Measurements from ENCODE around the gene MPO. TPM values are rescaled to one million over a fixed set of nuclear protein-coding genes. Genes with fewer than 3 reads are reported as not detected.

The MPO gene
- total and polyA plus RNA-seq, 2 donors: 5.6 to 27.3 TPM

- no peaks in the 10 kb centered on the region for H3K36me3 ChIP-seq (ENCODE audit: control insufficient read depth in 2 of 2, insufficient read depth in 2 of 2, low read length in 1 of 2)
- WGBS: 63% methylated on average over 5 of the region's 5 CpGs
- no peak overlapping the region for H3K27ac ChIP-seq (ENCODE audit: low read depth in 1 of 2, low read length in 1 of 2)
- peak in 4 of 9 donors; percentile 6 to 31 (median 11) for DNase-seq (ENCODE audit: low read depth in 6 of 9, low spot score in 9 of 9)
- H3K4me1 ChIP-seq (ENCODE audit: control insufficient read depth in 2 of 2, insufficient read depth in 2 of 2, low read length in 2 of 2): peaks cover 0 to 2% of the 10 kb centered on the region in 2 donors
- H3K9me3 ChIP-seq (ENCODE audit: control insufficient read depth in 2 of 2, insufficient read depth in 1 of 2, low read length in 1 of 2): no peaks in the 10 kb centered on the region
- H3K27me3 ChIP-seq (ENCODE audit: control insufficient read depth in 2 of 2, insufficient read depth in 1 of 2, low read length in 1 of 2): peaks cover 0 to 28% of the 10 kb centered on the region in 2 donors
- no peak overlapping the region for H3K4me3 ChIP-seq (ENCODE audit: low read length in 2 of 2)
Observed at GRCh38 chr17:58277107-58277801, 3.5 kb downstream of the MPO start.

- no peaks in the 10 kb centered on the region for H3K36me3 ChIP-seq (ENCODE audit: control insufficient read depth in 2 of 2, insufficient read depth in 2 of 2, low read length in 1 of 2)
- H3K4me3 ChIP-seq (ENCODE audit: low read length in 2 of 2): no peak overlapping the region
- H3K9me3 ChIP-seq (ENCODE audit: control insufficient read depth in 2 of 2, insufficient read depth in 1 of 2, low read length in 1 of 2): no peaks in the 10 kb centered on the region
- DNase-seq (ENCODE audit: low read depth in 6 of 9, low spot score in 9 of 9): no peak
- H3K27me3 ChIP-seq (ENCODE audit: control insufficient read depth in 2 of 2, insufficient read depth in 1 of 2, low read length in 1 of 2): peaks cover 0 to 26% of the 10 kb centered on the region in 2 donors
- H3K27ac ChIP-seq (ENCODE audit: low read depth in 1 of 2, low read length in 1 of 2): no peak overlapping the region
- peaks cover 0 to 2% of the 10 kb centered on the region in 2 donors for H3K4me1 ChIP-seq (ENCODE audit: control insufficient read depth in 2 of 2, insufficient read depth in 2 of 2, low read length in 2 of 2)
- WGBS: 76% methylated on average over 2 of the region's 2 CpGs
Observed at GRCh38 chr17:58276423-58276822, 4.3 kb downstream of the MPO start.

- H3K36me3 ChIP-seq (ENCODE audit: control insufficient read depth in 2 of 2, insufficient read depth in 2 of 2, low read length in 1 of 2): no peaks in the 10 kb centered on the region
- H3K4me1 ChIP-seq (ENCODE audit: control insufficient read depth in 2 of 2, insufficient read depth in 2 of 2, low read length in 2 of 2): peaks cover 0 to 2% of the 10 kb centered on the region in 2 donors
- no peak overlapping the region for H3K4me3 ChIP-seq (ENCODE audit: low read length in 2 of 2)
- no peak for DNase-seq (ENCODE audit: low read depth in 6 of 9, low spot score in 9 of 9)
- H3K27ac ChIP-seq (ENCODE audit: low read depth in 1 of 2, low read length in 1 of 2): no peak overlapping the region
- H3K9me3 ChIP-seq (ENCODE audit: control insufficient read depth in 2 of 2, insufficient read depth in 1 of 2, low read length in 1 of 2): no peaks in the 10 kb centered on the region
- H3K27me3 ChIP-seq (ENCODE audit: control insufficient read depth in 2 of 2, insufficient read depth in 1 of 2, low read length in 1 of 2): peaks cover 0 to 25% of the 10 kb centered on the region in 2 donors
- WGBS: 97% methylated on average over 10 of the region's 10 CpGs
Observed at GRCh38 chr17:58275417-58275816, 5.3 kb downstream of the MPO start.

GRCh38 chr17:58273453-58274104 lies 7.2 kb downstream of the MPO start:
- 90% methylated on average over 15 of the region's 15 CpGs for WGBS
- Histone ChIP-seq H3K36me3 (ENCODE audit: control insufficient read depth in 2 of 2, insufficient read depth in 2 of 2, low read length in 1 of 2) (no peaks in the 10 kb centered on the region), H3K9me3 (ENCODE audit: control insufficient read depth in 2 of 2, insufficient read depth in 1 of 2, low read length in 1 of 2) (no peaks in the 10 kb centered on the region), H3K4me3 (ENCODE audit: low read length in 2 of 2) (no peak overlapping the region), H3K4me1 (ENCODE audit: control insufficient read depth in 2 of 2, insufficient read depth in 2 of 2, low read length in 2 of 2) (no peaks in the 10 kb centered on the region), H3K27me3 (ENCODE audit: control insufficient read depth in 2 of 2, insufficient read depth in 1 of 2, low read length in 1 of 2) (peaks cover 0 to 7% of the 10 kb centered on the region in 2 donors), H3K27ac (ENCODE audit: low read depth in 1 of 2, low read length in 1 of 2) (no peak overlapping the region)
- no peak for DNase-seq (ENCODE audit: low read depth in 6 of 9, low spot score in 9 of 9)

- 94% methylated on average over 12 of the region's 12 CpGs for WGBS
Observed at GRCh38 chr17:58272367-58273280, 8.1 kb downstream of the MPO start.

GRCh38 chr17:58271216-58271931 lies 9.4 kb downstream of the MPO start:
- no peak for DNase-seq (ENCODE audit: low read depth in 6 of 9, low spot score in 9 of 9)
- WGBS: 96% methylated on average over 21 of the region's 21 CpGs

More at GRCh38 chr17:58272367-58273280, 8.1 kb downstream of the MPO start:
- no peak for DNase-seq (ENCODE audit: low read depth in 6 of 9, low spot score in 9 of 9)
- H3K4me3 ChIP-seq (ENCODE audit: low read length in 2 of 2): no peak overlapping the region
- H3K27me3 ChIP-seq (ENCODE audit: control insufficient read depth in 2 of 2, insufficient read depth in 1 of 2, low read length in 1 of 2): no peaks in the 10 kb centered on the region
- no peak overlapping the region for H3K27ac ChIP-seq (ENCODE audit: low read depth in 1 of 2, low read length in 1 of 2)
- H3K36me3 ChIP-seq (ENCODE audit: control insufficient read depth in 2 of 2, insufficient read depth in 2 of 2, low read length in 1 of 2): no peaks in the 10 kb centered on the region
- H3K4me1 ChIP-seq (ENCODE audit: control insufficient read depth in 2 of 2, insufficient read depth in 2 of 2, low read length in 2 of 2): no peaks in the 10 kb centered on the region
- H3K9me3 ChIP-seq (ENCODE audit: control insufficient read depth in 2 of 2, insufficient read depth in 1 of 2, low read length in 1 of 2): no peaks in the 10 kb centered on the region

GRCh38 chr17:58270476-58271215 lies 10.1 kb downstream of the MPO start:
- Histone ChIP-seq H3K27me3 (ENCODE audit: control insufficient read depth in 2 of 2, insufficient read depth in 1 of 2, low read length in 1 of 2) (no peaks in the 10 kb centered on the region), H3K9me3 (ENCODE audit: control insufficient read depth in 2 of 2, insufficient read depth in 1 of 2, low read length in 1 of 2) (no peaks in the 10 kb centered on the region), H3K27ac (ENCODE audit: low read depth in 1 of 2, low read length in 1 of 2) (no peak overlapping the region), H3K4me1 (ENCODE audit: control insufficient read depth in 2 of 2, insufficient read depth in 2 of 2, low read length in 2 of 2) (no peaks in the 10 kb centered on the region), H3K4me3 (ENCODE audit: low read length in 2 of 2) (no peak overlapping the region), H3K36me3 (ENCODE audit: control insufficient read depth in 2 of 2, insufficient read depth in 2 of 2, low read length in 1 of 2) (no peaks in the 10 kb centered on the region)
- DNase-seq (ENCODE audit: low read depth in 6 of 9, low spot score in 9 of 9): no peak
- 91% methylated on average over 15 of the region's 15 CpGs for WGBS

More at GRCh38 chr17:58271216-58271931, 9.4 kb downstream of the MPO start:
- no peaks in the 10 kb centered on the region for H3K27me3 ChIP-seq (ENCODE audit: control insufficient read depth in 2 of 2, insufficient read depth in 1 of 2, low read length in 1 of 2)
- no peak overlapping the region for H3K27ac ChIP-seq (ENCODE audit: low read depth in 1 of 2, low read length in 1 of 2)
- no peaks in the 10 kb centered on the region for H3K4me1 ChIP-seq (ENCODE audit: control insufficient read depth in 2 of 2, insufficient read depth in 2 of 2, low read length in 2 of 2)
- no peaks in the 10 kb centered on the region for H3K36me3 ChIP-seq (ENCODE audit: control insufficient read depth in 2 of 2, insufficient read depth in 2 of 2, low read length in 1 of 2)
- H3K4me3 ChIP-seq (ENCODE audit: low read length in 2 of 2): no peak overlapping the region
- H3K9me3 ChIP-seq (ENCODE audit: control insufficient read depth in 2 of 2, insufficient read depth in 1 of 2, low read length in 1 of 2): no peaks in the 10 kb centered on the region

GRCh38 chr17:58269557-58270291 lies 11.0 kb downstream of the MPO start:
- Histone ChIP-seq H3K27ac (ENCODE audit: low read depth in 1 of 2, low read length in 1 of 2) (no peak overlapping the region), H3K9me3 (ENCODE audit: control insufficient read depth in 2 of 2, insufficient read depth in 1 of 2, low read length in 1 of 2) (no peaks in the 10 kb centered on the region), H3K4me3 (ENCODE audit: low read length in 2 of 2) (no peak overlapping the region), H3K36me3 (ENCODE audit: control insufficient read depth in 2 of 2, insufficient read depth in 2 of 2, low read length in 1 of 2) (no peaks in the 10 kb centered on the region), H3K27me3 (ENCODE audit: control insufficient read depth in 2 of 2, insufficient read depth in 1 of 2, low read length in 1 of 2) (peaks cover 0 to 2% of the 10 kb centered on the region in 2 donors), H3K4me1 (ENCODE audit: control insufficient read depth in 2 of 2, insufficient read depth in 2 of 2, low read length in 2 of 2) (no peaks in the 10 kb centered on the region)
- WGBS: 94% methylated on average over 9 of the region's 9 CpGs
- DNase-seq (ENCODE audit: low read depth in 6 of 9, low spot score in 9 of 9): no peak

Data from thymus (tissue), 11 donors.